HG03571 (cell line): ENCODE data around the gene SCLY.
"Not testable (repeated sequence)": the region's sequence is repeated elsewhere in the genome, so short reads cannot be mapped to it uniquely, and the experiment has no call there.

Experiments used
- ATAC-seq: cut with Tn5 transposase; IDR thresholded peaks from one replicate; pipeline ENCODE4 v1.9.1; 2021; ENCODE audit not compliant: unreplicated experiment

The SCLY gene

DNA sequence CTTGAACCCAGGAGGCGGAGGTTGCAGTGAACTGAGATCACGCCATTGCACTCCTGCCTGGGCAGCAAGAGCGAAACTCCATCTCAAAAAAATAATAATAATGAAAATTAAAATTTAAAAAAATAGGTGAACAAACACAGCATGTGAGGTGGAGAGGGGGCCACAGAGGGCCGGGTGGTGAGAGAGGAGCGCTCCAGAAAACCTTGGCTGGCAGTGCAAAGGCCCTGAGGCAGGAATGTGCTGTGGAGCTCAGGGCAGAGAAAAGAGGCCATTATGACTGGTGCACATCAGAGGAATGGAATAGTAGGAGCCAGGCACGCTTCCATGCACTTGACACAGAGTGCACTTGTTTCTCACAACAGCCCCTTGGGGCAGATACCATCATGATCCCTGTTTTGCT, 21.6 kb upstream of the SCLY start:
- no peak for ATAC-seq

DNA sequence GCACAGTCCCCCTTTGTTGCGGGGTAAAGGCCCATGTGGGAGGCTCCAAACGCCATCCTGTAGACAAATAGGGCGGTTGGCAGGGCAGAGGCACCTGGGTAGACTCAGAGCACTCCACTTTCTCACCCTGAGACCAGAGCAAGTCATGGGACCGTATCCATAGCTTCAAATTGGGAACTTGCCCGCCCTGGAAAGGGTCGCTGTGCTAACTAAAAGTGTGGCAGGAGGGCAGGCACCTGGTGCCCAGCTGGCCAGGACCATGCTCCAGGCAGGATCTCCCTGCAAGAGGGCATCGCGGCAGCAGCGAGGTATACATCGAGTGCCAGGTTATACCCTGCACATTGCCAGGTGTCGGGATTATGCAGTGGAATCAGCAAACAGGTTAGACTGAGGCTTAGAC, 20.8 kb upstream of the SCLY start:
- ATAC-seq, result no peak

DNA sequence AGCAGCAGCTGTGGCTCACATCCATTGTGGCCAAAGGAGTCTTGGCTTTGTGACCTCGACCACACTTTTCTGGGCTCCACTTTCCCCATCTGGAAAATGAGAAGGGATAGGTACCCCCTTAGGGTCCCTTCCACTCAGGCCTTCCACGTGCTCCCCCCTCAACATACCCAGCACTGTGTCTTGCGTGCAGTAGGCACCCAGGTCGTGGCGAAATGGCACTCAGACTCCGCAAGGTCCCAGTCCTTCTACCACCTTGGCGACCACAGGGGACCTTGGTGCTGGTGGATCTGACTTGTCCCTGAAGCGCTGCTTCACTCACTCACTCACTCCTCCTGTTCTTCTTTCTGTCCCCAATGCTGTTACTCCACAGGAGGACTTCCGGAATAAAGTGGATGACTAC, 19.9 kb upstream of the SCLY start:
- no peak for ATAC-seq

DNA sequence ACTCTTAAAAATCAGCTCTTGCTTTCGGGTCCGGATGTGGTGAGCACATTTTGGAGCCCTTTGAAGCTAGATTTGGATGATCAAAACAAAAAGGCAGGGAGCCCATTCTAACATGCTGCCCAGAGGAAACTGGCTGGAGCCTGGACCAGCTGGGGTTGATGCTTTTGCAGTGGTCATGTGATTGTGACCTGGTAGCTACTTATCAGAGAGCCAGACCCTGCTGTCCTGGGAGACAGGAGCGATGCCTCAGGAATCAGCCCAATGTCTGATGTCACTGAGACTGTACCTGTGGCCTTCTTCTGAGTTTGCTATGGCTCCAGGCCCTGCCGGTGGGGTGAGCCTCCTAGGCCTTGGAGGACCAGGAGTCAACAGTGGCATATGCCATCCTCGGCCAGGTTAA, 18.7 kb upstream of the SCLY start:
- no peak for ATAC-seq

DNA sequence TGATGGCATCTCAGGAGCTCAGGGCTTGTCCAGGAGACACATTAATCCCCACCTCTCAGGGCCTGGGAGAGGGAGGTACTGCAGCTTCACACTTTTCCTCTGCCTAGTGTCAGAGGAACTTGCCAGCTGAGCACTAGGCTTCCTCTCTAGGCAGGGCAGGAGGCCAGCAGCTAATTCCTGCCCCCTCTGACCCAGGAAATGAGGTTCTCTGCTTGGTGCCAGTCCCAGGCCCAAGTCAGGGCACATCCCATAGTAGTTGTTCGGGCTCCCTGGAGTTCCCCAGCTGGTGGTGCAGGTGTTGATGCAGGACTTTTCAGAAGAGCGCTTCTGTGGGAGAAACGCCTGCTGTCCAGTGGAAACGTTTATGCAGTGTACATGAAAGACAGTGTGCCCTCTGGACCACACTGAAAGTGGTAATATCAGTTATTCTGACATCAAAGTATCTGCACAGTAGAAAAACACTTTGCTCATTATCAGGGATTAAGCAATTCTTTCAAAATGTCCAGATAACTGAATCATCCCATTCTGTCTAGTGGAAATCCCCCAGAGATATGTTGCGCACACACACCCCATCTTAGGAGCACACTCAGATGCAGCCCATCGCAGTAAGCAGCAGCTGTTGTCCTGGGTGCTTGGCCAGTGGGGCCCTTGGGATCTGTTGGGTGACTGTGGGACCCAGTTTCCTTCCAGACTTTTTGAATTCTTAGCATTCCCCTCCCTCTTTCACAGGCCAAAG, 17.8 kb upstream of the SCLY start:
- ATAC-seq, result no peak

DNA sequence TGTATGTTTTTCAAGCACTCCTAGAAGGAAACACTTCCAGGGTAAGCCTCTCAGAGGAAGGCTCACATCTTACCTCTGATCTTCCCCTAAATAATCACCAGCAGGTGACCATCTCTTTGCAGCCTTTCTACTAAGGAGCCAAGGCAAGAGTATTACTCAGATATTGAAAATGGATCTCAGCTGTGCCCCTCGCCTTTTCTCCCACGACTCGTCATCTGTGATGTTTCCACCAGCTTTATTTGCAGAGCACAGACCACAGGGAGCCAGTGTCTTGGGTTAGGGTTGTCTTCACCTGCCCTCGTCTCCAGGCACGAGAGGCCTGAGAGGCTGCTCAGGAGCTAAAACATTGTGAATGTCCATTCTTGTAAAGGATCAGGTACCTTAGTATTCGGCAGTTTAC, 16.9 kb upstream of the SCLY start:
- no peak for ATAC-seq

DNA sequence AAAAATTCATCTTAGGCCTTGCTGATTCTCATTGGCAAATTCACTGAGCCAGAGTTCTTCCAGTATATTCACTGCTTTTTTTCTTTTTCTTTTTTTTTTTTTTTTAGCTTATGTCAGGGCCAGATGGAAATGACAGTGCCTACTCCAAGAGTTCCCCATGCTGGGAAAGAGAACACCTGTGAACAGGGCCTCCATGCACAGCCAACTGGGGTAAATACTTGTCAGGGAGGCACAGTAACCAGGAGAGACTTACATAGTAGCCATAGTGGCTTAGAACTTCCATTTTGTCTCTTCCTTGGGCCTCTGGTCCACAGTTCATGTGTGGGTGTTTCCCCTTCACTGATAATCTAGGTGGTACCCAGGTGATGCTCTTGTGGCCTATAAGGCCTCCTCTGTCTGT, 15.2 kb upstream of the SCLY start:
- no peak for ATAC-seq

DNA sequence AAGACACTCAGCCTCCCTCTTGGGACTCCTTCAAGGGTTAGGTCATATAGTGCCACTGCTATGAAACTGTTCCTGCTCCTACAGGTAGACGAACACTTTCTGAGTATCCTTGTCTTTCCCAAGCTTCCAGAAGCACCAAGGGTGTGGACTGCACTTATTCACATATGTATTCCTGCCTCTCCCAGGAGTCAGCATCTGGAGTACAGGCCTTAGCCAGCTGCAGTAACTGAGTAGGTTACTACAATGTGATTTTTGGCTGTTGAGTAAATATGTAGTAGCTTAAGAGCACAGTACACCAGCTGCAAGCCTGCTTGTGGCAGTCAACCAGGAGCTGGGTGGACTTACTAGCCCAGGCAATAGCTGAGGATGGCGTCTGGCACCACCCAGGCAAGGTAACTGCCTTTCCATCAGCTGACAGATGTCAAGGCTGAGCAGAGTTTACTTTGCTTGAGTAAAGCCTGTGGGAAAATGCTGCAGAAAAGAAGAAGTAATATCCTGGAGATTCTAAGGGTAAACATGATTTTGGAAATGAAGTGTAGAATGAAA, 14.0 kb upstream of the SCLY start:
- ATAC-seq, result no peak

DNA sequence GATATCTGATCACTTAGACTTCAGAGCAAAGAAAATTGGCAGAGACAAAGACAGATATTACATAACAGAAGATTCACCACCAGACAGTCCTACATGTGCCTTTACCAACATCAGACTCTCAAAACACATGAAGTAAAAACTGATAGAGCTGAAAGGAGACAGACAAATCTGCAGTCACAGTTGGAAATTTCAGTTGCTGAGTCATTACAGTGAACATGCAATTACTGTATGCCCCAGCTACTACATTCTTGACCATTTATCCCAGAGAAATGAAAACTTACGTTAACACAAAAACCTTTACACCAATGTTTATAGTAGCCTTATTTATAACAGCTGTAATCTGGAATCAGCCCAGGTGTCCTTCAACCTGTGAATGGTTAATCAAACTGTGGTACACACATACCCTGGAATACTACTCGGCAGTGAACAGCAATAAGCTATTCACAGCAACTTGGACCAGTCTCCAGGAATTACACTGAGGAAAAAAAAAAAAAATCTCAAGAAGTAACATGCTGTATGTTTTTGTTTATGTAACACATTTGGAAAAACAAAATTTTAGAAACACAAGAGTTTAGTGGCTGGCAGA, 7.5 kb upstream of the SCLY start:
- no peak for ATAC-seq

DNA sequence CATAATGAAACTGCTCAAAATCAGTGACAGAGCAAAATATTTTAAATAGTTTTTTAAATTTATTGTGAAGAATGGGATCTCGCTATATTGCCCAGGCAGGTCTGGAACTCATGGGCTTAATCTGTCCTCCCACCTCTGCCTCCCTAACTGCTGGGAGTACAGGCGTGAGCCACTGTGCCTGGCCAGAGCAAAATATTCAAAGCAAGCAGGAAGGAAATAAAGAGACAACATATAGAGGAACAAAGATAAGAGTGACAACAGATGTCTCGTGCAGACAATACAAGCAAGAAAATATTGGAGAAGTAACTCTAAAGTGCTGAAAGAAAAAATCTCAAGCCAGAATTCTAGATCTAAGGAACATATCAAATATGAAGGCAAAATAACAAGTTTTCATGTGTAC, 5.0 kb upstream of the SCLY start:
- no peak for ATAC-seq

DNA sequence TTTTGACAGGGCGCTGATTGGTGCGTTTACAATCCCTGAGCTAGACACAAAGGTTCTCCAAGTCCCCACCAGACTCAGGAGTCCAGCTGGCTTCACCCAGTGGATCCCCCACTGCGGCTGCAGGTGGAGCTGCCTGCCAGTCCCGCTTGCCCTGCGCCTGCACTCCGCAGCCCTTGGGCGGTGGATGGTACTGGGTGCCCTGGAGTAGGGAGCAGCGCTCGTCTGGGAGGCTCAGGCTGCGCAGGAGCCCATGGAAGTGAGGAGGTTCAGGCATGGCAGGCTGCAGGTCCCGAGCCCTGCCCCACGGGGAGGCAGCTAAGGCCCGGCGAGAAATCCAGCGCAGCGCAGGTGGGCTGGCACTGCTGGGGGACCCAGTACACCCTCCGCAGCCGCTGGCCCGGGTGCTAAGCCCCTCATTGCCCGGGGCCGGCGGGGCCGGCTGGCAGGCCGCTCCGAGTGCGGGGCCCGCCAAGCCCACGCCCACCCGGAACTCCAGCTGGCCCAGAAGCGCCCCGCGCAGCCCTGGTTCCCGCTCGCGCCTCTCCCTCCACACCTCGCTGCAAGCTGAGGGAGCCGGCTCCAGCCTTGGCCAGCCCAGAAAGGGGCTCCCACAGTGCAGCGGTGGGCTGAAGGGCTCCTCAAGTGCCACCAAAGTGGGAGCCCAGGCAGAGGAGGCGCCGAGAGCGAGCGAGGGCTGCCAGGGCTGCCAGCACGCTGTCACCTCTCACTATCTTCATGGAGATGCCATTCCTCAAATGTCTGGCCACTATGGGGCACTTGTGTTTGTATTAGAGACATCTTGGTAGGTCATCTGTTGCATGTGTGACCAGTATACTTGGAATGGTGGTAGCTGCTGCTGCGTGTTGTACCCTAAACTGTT, 2.9 kb upstream of the SCLY start:
- ATAC-seq, result not testable (repeated sequence)

DNA sequence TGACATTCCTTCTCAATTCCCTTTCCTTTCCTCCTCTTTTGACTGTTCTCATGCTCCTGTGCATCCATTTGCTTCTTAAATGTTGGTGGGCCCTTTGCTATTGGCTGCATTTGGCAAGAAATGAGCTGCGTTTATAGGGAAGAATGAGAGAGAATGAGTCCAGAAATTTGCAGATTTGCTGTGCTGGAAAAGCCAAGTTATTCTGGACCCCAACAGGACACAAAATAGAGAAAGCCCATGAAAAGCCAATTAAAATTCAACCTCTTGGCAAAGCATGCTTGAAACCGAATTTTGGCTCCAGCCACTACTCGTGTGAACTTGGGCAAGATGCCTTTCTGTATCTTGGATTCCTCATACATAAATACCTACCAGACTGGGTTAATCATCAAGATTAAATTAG, 1.3 kb upstream of the SCLY start:
- ATAC-seq, result no peak

DNA sequence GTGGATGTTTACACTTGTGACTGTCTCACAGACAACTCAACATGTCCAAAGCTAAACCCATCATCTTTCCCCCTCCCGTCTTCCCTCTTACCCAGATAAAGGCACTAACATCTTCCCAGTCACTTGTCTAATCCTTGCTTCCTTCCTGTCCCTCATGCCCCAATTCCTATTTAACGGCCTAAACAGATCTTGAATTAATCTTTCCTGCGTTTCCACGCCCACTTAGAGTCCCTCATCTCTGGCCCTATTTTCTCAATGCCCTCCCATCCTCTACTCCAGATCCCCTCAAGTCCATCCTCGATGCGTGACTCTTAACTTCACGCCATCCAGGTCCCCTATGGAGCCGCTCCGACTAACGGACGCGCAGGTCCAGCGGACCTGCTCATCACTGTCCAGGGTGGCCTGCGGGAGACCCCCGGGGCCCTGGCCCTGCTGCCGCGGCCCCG, 682 bp upstream of the SCLY start:
- no peak for ATAC-seq

DNA sequence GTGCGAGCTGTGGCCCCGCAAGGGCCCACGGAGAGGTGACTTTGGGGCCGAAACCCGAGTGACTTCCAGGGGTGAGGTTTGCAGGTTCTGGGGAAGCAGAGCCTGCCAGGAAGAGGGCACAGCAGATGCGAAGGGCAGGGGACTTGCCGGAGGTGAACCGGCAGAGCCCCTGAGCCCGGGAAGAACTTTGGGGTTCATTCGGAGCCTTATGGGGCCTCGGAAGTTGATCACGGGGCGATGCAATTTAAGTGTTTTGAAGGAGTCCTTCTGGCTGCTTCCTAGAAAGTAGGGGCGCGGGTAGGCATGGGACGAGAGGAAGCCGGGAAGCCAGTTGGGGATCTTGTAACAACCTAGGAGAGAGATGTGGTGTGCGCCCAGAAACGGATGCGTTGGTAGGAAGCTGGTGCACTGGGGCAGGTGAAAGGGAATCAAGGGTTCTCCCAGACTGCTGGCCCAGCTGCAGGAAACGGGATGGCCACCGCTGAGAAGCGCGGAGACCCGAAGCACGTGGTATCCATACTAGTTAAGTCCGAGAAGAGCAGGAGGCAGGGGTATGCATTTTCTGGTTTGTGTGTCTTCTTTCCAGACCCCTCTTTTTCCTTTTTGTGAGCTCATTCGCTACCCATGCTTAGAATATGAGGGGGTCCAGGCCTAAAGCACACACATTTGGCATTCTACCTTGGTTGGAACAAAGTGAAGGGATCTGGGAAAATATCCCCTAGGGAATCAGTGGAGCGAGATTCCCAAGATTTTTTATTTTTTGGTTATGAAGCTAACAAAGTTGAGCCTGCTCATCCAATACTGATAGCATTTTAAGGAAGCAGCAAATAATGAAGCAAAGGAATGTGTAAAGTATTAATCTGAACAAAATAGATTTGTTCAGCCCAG, 758 bp downstream of the SCLY start:
- ATAC-seq, result peak; percentile 12

DNA sequence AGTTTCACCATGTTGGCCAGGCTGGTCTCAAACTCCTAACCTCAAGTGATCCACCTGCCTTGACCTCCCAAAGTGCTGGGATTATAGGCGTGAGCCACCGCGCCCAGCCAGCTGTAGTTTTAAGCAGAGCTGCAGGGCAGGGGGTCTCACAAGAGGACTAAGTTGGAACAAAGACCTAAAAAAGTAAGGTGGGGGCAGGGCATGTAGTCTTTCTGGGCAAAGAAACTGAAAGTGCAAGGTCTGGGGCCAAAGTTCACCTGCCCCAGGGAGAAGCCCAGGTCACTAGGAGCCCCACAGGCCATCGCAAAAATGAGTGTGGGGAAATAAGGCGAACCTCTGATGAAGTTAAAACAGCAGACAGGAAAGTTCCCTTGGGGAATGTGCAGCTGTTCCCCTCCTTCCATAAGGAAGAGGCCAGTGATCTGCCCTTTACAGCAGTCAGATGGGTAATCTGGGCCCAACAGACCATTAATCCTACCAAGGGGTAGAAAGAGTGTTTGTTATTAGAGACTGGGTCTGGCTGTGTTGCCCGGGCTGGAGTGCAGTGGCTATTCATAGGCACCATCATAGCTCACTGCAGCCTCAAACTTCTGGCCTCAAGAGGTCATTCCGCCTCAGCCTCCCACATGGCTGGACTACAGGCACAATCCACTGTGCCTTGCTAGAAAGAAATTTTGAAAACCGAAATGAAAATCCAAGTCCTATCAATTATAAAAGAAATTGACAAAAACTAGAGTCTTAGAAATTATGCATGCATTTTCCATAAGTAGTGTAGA, 2.8 kb downstream of the SCLY start:
- ATAC-seq, result no peak

DNA sequence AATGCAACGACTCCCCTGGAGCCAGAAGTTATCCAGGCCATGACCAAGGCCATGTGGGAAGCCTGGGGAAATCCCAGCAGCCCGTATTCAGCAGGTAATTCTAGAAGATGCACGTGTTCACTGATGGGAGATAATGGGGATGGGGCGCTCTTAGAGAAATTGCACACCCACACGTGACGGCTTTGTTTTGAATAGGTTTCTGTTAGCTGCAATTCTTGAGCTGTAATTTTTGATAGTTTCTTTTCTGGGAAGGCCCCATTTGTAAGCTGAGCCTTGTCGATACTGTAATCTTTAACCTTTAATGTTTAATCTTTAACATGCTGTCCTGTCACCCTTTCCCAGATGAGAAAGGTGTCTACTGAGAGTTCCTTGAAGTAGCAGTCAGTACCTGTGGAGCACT, 3.6 kb downstream of the SCLY start:
- no peak for ATAC-seq

DNA sequence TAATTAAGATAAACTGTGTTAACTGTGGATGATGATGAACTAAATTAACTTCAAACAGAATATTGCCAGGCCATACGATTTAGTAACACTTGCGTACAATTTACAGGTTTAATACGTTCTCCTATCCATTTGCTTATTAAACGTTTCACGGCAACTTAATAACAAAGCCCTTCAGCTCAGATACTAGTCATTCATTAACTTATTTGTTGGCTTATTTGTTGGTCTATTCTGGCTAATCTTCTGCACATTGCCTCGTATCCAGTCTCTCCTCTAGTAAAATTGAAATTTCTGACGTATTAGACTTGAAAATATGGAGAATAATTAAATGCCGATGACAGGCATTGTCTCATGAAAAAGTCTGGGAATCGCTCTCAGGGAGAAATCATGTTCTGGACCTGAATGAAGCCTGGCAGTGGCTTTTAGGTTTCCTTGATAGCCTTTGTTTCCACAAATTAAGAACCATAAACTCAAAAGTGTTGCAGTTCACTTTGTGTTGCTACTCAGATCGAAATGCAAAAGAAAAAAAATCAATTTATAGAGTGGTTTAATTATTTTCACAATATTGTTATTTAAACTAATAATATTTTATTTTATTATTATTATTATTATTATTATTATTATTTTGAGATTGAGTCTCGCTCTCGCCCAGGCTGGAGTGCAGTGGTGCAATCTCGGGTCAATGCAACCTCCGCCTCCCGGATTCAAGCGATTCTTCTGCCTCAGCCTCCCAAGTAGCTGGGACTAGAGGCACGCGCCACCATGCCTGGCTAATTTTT, 4.5 kb downstream of the SCLY start:
- no peak for ATAC-seq

DNA sequence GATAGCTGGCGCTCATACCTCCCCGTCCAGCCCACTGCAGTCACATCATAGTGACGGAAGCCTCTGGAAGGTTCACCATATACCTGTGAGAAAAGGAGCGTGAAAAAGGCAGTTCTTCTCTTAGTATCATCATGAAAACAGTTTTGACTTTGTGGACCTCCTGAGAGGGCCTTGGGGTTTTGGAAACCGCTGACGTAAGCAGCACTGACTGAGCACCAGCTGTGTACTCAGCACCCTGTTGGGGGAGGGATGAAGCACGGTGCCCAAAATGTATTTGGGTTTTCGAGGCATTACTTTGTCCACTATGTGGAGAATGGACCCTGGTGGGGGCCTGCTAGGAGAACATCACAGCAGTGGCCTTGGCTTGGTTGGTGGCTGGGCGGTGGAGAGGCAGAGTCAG, 5.4 kb downstream of the SCLY start:
- no peak for ATAC-seq

DNA sequence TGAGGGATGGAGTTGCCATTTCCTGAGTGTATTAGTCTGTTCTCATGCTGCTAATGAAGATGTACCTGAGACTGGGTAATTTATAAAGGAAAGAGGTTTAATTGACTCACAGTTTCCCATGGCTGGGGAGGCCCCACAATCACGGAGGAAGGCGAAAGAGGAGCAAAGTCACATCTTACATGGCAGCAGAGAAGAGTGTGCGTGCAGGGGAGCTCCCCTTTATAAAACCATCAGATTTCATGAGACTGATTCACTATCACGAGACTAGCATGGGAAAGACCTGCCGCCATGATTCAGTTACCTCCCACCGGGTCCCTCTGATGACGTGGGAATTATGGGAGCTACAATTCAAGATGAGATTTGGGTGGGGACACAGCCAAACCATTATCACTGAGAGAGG, 5.9 kb downstream of the SCLY start:
- ATAC-seq, result not testable (repeated sequence)
